Astrocyte (in vitro differentiated cells and primary cell): Measurements from ENCODE around the gene EDNRA. TPM values are rescaled to one million over a fixed set of nuclear protein-coding genes. Genes with fewer than 3 reads are reported as not detected.

Experiments used
- DNase-seq: peaks from one replicate; pipeline ENCODE4 v3.0.0-alpha.2; 2010; ENCODE audit warnings: low read depth
- FAIRE-seq: peaks from 2 replicates; lab custom pipeline; 2011; peaks lifted over from hg19 to GRCh38; lab: Jason Lieb, UNC
- H2AFZ ChIP-seq: 2 replicates; pipeline ENCODE4 v1.6.0; 2012; ENCODE audit warnings: low read depth, low read length, inconsistent platforms
- H3K27ac ChIP-seq: 2 replicates; pipeline ENCODE4 v1.5.1; 2011; ENCODE audit warnings: low read depth, low read length, inconsistent platforms
- H3K27me3 ChIP-seq: 2 replicates; pipeline ENCODE4 v1.6.0; 2011; ENCODE audit warnings: low read length, inconsistent platforms; ENCODE audit not compliant: insufficient read depth
- H3K36me3 ChIP-seq: 2 replicates; pipeline ENCODE4 v1.5.1; 2011; ENCODE audit warnings: low read length, inconsistent platforms; ENCODE audit not compliant: insufficient read depth
- H3K4me1 ChIP-seq: 2 replicates; pipeline ENCODE4 v1.5.1; 2011; ENCODE audit warnings: low read length, inconsistent platforms; ENCODE audit not compliant: insufficient read depth
- H3K4me2 ChIP-seq: 2 replicates; pipeline ENCODE4 v1.6.0; 2012; ENCODE audit warnings: low read length, inconsistent platforms
- H3K4me3 ChIP-seq: 2 replicates; pipeline ENCODE4 v1.5.1; 2011; ENCODE audit warnings: low read depth, mild to moderate bottlenecking, low read length, inconsistent platforms; ENCODE audit not compliant: insufficient read depth
- H3K79me2 ChIP-seq: 2 replicates; pipeline ENCODE4 v1.6.0; 2012; ENCODE audit warnings: mild to moderate bottlenecking, low read length, inconsistent platforms; ENCODE audit not compliant: insufficient read depth
- H3K9ac ChIP-seq: 2 replicates; pipeline ENCODE4 v1.6.0; 2012; ENCODE audit warnings: mild to moderate bottlenecking, low read length, inconsistent platforms
- H3K9me3 ChIP-seq: 2 replicates; pipeline ENCODE4 v1.5.1; 2012; ENCODE audit warnings: low read depth, mild to moderate bottlenecking, low read length, inconsistent platforms; ENCODE audit not compliant: insufficient read depth
- H4K20me1 ChIP-seq: 2 replicates; pipeline ENCODE4 v1.6.0; 2012; ENCODE audit warnings: low read length, inconsistent platforms; ENCODE audit not compliant: insufficient read depth
- H3K27ac Mint-ChIP-seq: one replicate; pipeline ENCODE4 v1.8.0; 2021; ENCODE audit warnings: mild to moderate bottlenecking, mixed read lengths; ENCODE audit not compliant: unreplicated experiment
- H3K27me3 Mint-ChIP-seq: one replicate; pipeline ENCODE4 v1.8.0; 2021; ENCODE audit warnings: low read depth, mixed read lengths; ENCODE audit not compliant: unreplicated experiment
- H3K36me3 Mint-ChIP-seq: one replicate; pipeline ENCODE4 v1.8.0; 2021; ENCODE audit warnings: low read depth, mixed read lengths; ENCODE audit not compliant: unreplicated experiment
- H3K4me1 Mint-ChIP-seq: one replicate; pipeline ENCODE4 v1.8.0; 2021; ENCODE audit warnings: low read depth, mixed read lengths; ENCODE audit not compliant: unreplicated experiment
- H3K4me3 Mint-ChIP-seq: one replicate; pipeline ENCODE4 v1.8.0; 2021; ENCODE audit warnings: mild to moderate bottlenecking, moderate library complexity, mixed read lengths; ENCODE audit not compliant: unreplicated experiment
- H3K9me3 Mint-ChIP-seq: one replicate; pipeline ENCODE4 v1.8.0; 2021; ENCODE audit warnings: mild to moderate bottlenecking, mixed read lengths; ENCODE audit not compliant: unreplicated experiment
- CTCF ChIP-seq: IDR thresholded peaks from 2 replicates; pipeline ENCODE4 v1.5.1; 2011; ENCODE audit warnings: low read depth, mild to moderate bottlenecking, inconsistent platforms, low read length, moderate library complexity; ENCODE audit not compliant: insufficient read depth
- EZH2 ChIP-seq: IDR thresholded peaks from 2 replicates; pipeline ENCODE4 v1.6.1; 2012; ENCODE audit warnings: mild to moderate bottlenecking, low read length, inconsistent platforms; ENCODE audit not compliant: insufficient read depth
- total RNA-seq: library from RNA; stranded (reverse); gene quantifications from 2 replicates; pipeline ENCODE4 v1.2.1, GENCODE V29; 2021

Gene EDNRA
- total RNA-seq, 1 donor from 2014 or later = 6.4 TPM

- Histone ChIP-seq H3K4me3 (no peak overlapping the region), H3K9ac (no peak overlapping the region), H2AFZ (no peak overlapping the region), H3K79me2 (no peaks in the 10 kb centered on the region), H3K27ac (no peak overlapping the region), H3K9me3 (no peaks in the 10 kb centered on the region), H3K27me3 (no peaks in the 10 kb centered on the region), H3K36me3 (no peaks in the 10 kb centered on the region), H3K4me2 (no peak overlapping the region), H3K4me1 (no peaks in the 10 kb centered on the region), H4K20me1 (no peaks in the 10 kb centered on the region)
- H3K4me1 Mint-ChIP-seq = peaks cover 9% of the 10 kb centered on the region
- H3K9me3 Mint-ChIP-seq = no peaks in the 10 kb centered on the region
- no peak overlapping the region for H3K27ac Mint-ChIP-seq
- no peaks in the 10 kb centered on the region for H3K27me3 Mint-ChIP-seq
- FAIRE-seq (no peak), DNase-seq (no peak)
- no peak overlapping the region for H3K4me3 Mint-ChIP-seq
- TF ChIP-seq CTCF (no peak), EZH2 (no peak)
- H3K36me3 Mint-ChIP-seq = no peaks in the 10 kb centered on the region
Observed at GRCh38 chr4:147533331-147533730, 52.4 kb downstream of the EDNRA start.

- Histone ChIP-seq H3K27ac (no peak overlapping the region), H3K9ac (no peak overlapping the region), H3K4me1 (no peaks in the 10 kb centered on the region), H3K36me3 (no peaks in the 10 kb centered on the region), H3K9me3 (no peaks in the 10 kb centered on the region), H3K27me3 (no peaks in the 10 kb centered on the region), H4K20me1 (no peaks in the 10 kb centered on the region), H3K4me3 (no peak overlapping the region), H3K4me2 (no peak overlapping the region), H2AFZ (no peak overlapping the region), H3K79me2 (no peaks in the 10 kb centered on the region)
- Mint-ChIP-seq H3K9me3 (no peaks in the 10 kb centered on the region), H3K4me3 (no peak overlapping the region), H3K36me3 (no peaks in the 10 kb centered on the region), H3K4me1 (peaks cover 9% of the 10 kb centered on the region), H3K27me3 (no peaks in the 10 kb centered on the region), H3K27ac (no peak overlapping the region)
- TF ChIP-seq EZH2 (no peak), CTCF (no peak)
- DNase-seq (no peak), FAIRE-seq (no peak)
Observed at GRCh38 chr4:147535124-147535523, 54.2 kb downstream of the EDNRA start.

- Histone ChIP-seq H3K9ac (no peak overlapping the region), H4K20me1 (no peaks in the 10 kb centered on the region), H3K27ac (no peak overlapping the region), H3K4me3 (no peak overlapping the region), H3K4me2 (no peak overlapping the region), H3K9me3 (no peaks in the 10 kb centered on the region), H2AFZ (no peak overlapping the region), H3K4me1 (no peaks in the 10 kb centered on the region), H3K79me2 (no peaks in the 10 kb centered on the region), H3K36me3 (no peaks in the 10 kb centered on the region), H3K27me3 (no peaks in the 10 kb centered on the region)
- FAIRE-seq (no peak), DNase-seq (no peak)
- H3K36me3 Mint-ChIP-seq = no peaks in the 10 kb centered on the region
- no peaks in the 10 kb centered on the region for H3K27me3 Mint-ChIP-seq
- H3K4me3 Mint-ChIP-seq = no peak overlapping the region
- TF ChIP-seq CTCF = no peak
- TF ChIP-seq EZH2 = no peak
- peaks cover 4% of the 10 kb centered on the region for H3K4me1 Mint-ChIP-seq
- H3K27ac Mint-ChIP-seq = no peak overlapping the region
- H3K9me3 Mint-ChIP-seq = no peaks in the 10 kb centered on the region
Observed at GRCh38 chr4:147538711-147539110, 57.8 kb downstream of the EDNRA start.
